ENCODE measurements around the gene YPEL2.
"Not testable (repeated sequence)": the region's sequence is repeated elsewhere in the genome, so short reads cannot be mapped to it uniquely, and the experiment has no call there.

Gene YPEL2

GRCh38 chr17:59311051-59311468, 20.4 kb upstream of the YPEL2 start:
- no peaks in the 10 kb centered on the region for H3F3A ChIP-seq (ENCODE audit: control insufficient read depth, insufficient read depth)
- no peaks in the 10 kb centered on the region for H3K9me3 ChIP-seq (ENCODE audit: control insufficient read depth, insufficient read depth, low read length)
- H3K36me3 ChIP-seq (ENCODE audit: control insufficient read depth, low read length), result no peaks in the 10 kb centered on the region
- no peaks in the 10 kb centered on the region for H3K79me2 ChIP-seq (ENCODE audit: control insufficient read depth, low read length)
- no peak overlapping the region for H3K4me2 ChIP-seq (ENCODE audit: low read length)
- H3K4me1 ChIP-seq (ENCODE audit: control insufficient read depth, low read length), result no peaks in the 10 kb centered on the region
- peak; percentile 79 for TF ChIP-seq CTCF (IDR thresholded peaks at IDR 0.05; ENCODE audit: low read depth, low read length, poor library complexity, severe bottlenecking)
- no peak for TF ChIP-seq EZH2phosphoT487 (IDR thresholded peaks at IDR 0.05; ENCODE audit: borderline replicate concordance, low read length)
- no peak overlapping the region for H3K4me3 ChIP-seq (ENCODE audit: low read length)
- H3K27ac ChIP-seq (ENCODE audit: low read depth, low read length), result no peak overlapping the region
- no peaks in the 10 kb centered on the region for H4K20me1 ChIP-seq (ENCODE audit: control insufficient read depth, insufficient read depth, low read depth, low read length)
- H3K27me3 ChIP-seq (ENCODE audit: control insufficient read depth, low read length), result no peaks in the 10 kb centered on the region
- no peaks in the 10 kb centered on the region for H3K9me2 ChIP-seq (replicated peaks; ENCODE audit: control insufficient read depth, low read length)

- H3K79me2 ChIP-seq (ENCODE audit: control insufficient read depth, low read length); H3K27me3 ChIP-seq (ENCODE audit: control insufficient read depth, low read length); H3K27ac ChIP-seq (ENCODE audit: low read depth, low read length); H3K4me1 ChIP-seq (ENCODE audit: control insufficient read depth, low read length); H3K4me2 ChIP-seq (ENCODE audit: low read length); H4K20me1 ChIP-seq (ENCODE audit: control insufficient read depth, insufficient read depth, low read depth, low read length); H3K36me3 ChIP-seq (ENCODE audit: control insufficient read depth, low read length); H3K9me3 ChIP-seq (ENCODE audit: control insufficient read depth, insufficient read depth, low read length); H3K9me2 ChIP-seq (replicated peaks; ENCODE audit: control insufficient read depth, low read length); H3K4me3 ChIP-seq (ENCODE audit: low read length); H3F3A ChIP-seq (ENCODE audit: control insufficient read depth, insufficient read depth): not testable (repeated sequence)
Measured at GRCh38 chr17:59311521-59311920, 19.9 kb upstream of the YPEL2 start.

- Histone ChIP-seq H3K4me1 (ENCODE audit: control insufficient read depth, low read length) (no peaks in the 10 kb centered on the region), H3K9me3 (ENCODE audit: control insufficient read depth, insufficient read depth, low read length) (no peaks in the 10 kb centered on the region), H3K4me3 (ENCODE audit: low read length) (no peak overlapping the region), H3F3A (ENCODE audit: control insufficient read depth, insufficient read depth) (no peaks in the 10 kb centered on the region), H3K4me2 (ENCODE audit: low read length) (no peak overlapping the region), H3K79me2 (ENCODE audit: control insufficient read depth, low read length) (no peaks in the 10 kb centered on the region), H4K20me1 (ENCODE audit: control insufficient read depth, insufficient read depth, low read depth, low read length) (no peaks in the 10 kb centered on the region), H3K9me2 (replicated peaks; ENCODE audit: control insufficient read depth, low read length) (no peaks in the 10 kb centered on the region), H3K36me3 (ENCODE audit: control insufficient read depth, low read length) (no peaks in the 10 kb centered on the region), H3K27ac (ENCODE audit: low read depth, low read length) (no peak overlapping the region), H3K27me3 (ENCODE audit: control insufficient read depth, low read length) (no peaks in the 10 kb centered on the region)
- TF ChIP-seq EZH2phosphoT487 (IDR thresholded peaks at IDR 0.05; ENCODE audit: borderline replicate concordance, low read length), result no peak
- TF ChIP-seq CTCF (IDR thresholded peaks at IDR 0.05; ENCODE audit: low read depth, low read length, poor library complexity, severe bottlenecking), result no peak
Measured at GRCh38 chr17:59315866-59316265, 15.6 kb upstream of the YPEL2 start.

- no peak for TF ChIP-seq EZH2phosphoT487 (IDR thresholded peaks at IDR 0.05; ENCODE audit: borderline replicate concordance, low read length)
- no peak for TF ChIP-seq CTCF (IDR thresholded peaks at IDR 0.05; ENCODE audit: low read depth, low read length, poor library complexity, severe bottlenecking)
- Histone ChIP-seq H3K9me3 (ENCODE audit: control insufficient read depth, insufficient read depth, low read length) (no peaks in the 10 kb centered on the region), H3F3A (ENCODE audit: control insufficient read depth, insufficient read depth) (peaks cover 11% of the 10 kb centered on the region), H3K9me2 (replicated peaks; ENCODE audit: control insufficient read depth, low read length) (no peaks in the 10 kb centered on the region), H3K4me2 (ENCODE audit: low read length) (no peak overlapping the region), H3K36me3 (ENCODE audit: control insufficient read depth, low read length) (no peaks in the 10 kb centered on the region), H3K4me1 (ENCODE audit: control insufficient read depth, low read length) (peaks cover 37% of the 10 kb centered on the region), H3K4me3 (ENCODE audit: low read length) (no peak overlapping the region), H4K20me1 (ENCODE audit: control insufficient read depth, insufficient read depth, low read depth, low read length) (no peaks in the 10 kb centered on the region), H3K79me2 (ENCODE audit: control insufficient read depth, low read length) (no peaks in the 10 kb centered on the region), H3K27me3 (ENCODE audit: control insufficient read depth, low read length) (peaks cover 3% of the 10 kb centered on the region), H3K27ac (ENCODE audit: low read depth, low read length) (no peak overlapping the region)
Measured at GRCh38 chr17:59327121-59327980, 4.1 kb upstream of the YPEL2 start.
